Measurements from ENCODE around the gene LDLRAP1.

GRCh38 chr1:25566176-25566729 is 22.8 kb downstream of the LDLRAP1 start:
- TF ChIP-seq CTCF (IDR thresholded peaks at IDR 0.05) = no peak
- TF ChIP-seq POLR2AphosphoS5 (IDR thresholded peaks at IDR 0.05) = no peak
- no peak for TF ChIP-seq POLR2A (IDR thresholded peaks at IDR 0.05)
- TF ChIP-seq EP300 (IDR thresholded peaks at IDR 0.05) = no peak

Measured in sigmoid colon (tissue), 4 donors.